IMR-90 (cell line): ENCODE measurements around the gene MAGI2. TPM values are rescaled to one million over a fixed set of nuclear protein-coding genes. Genes with fewer than 3 reads are reported as not detected.

Experiments
- ATAC-seq: fragments of 200-7000 bp; cut with Tn5 transposase; 2 replicates; pipeline ENCODE4 v1.9.1; 2020; ENCODE audit warnings: low read depth, mild to moderate bottlenecking, moderate library complexity
- BruUV-seq: library from RNA; stranded (reverse); fragments of 400-500 nt; replicated peaks from 2 replicates; lab custom pipeline; 2021; lab: Mats Ljungman, UMichigan
- CTCF ChIA-PET: fragments of 300-600 bp; formaldehyde crosslinking; extraction: SDS; loops from one replicate; lab custom pipeline; 2021; ENCODE audit warnings: antibody characterized with exemption; lab: Yijun Ruan, JAX
- POLR2A ChIA-PET: fragments of 300-600 bp; sonication (Branson Sonifier 250); formaldehyde crosslinking; loops from one replicate; lab custom pipeline; 2022; ENCODE audit warnings: antibody characterized with exemption; ENCODE audit not compliant: unreplicated experiment; lab: Charles Lee
- DNase-seq: peaks from one replicate; pipeline ENCODE4 v3.0.0; 2013
- H2AFZ ChIP-seq: replicated peaks from 2 replicates; pipeline ENCODE3; 2013; ENCODE audit warnings: low read length, mild to moderate bottlenecking; ENCODE audit not compliant: poor library complexity
- H2AK5ac ChIP-seq: 2 replicates; pipeline ENCODE4 v1.6.1; 2013; ENCODE audit warnings: low read depth, low read length, inconsistent platforms
- H2AK9ac ChIP-seq: replicated peaks from 2 replicates; pipeline ENCODE3; 2013; ENCODE audit warnings: mild to moderate bottlenecking, low read depth, low read length, moderate library complexity; ENCODE audit not compliant: poor library complexity
- H2BK120ac ChIP-seq: 2 replicates; pipeline ENCODE4 v1.6.1; 2013; ENCODE audit warnings: low read depth, low read length, inconsistent platforms
- H2BK15ac ChIP-seq: 3 replicates; pipeline ENCODE4 v1.6.1; 2013; ENCODE audit warnings: low read depth, low read length, inconsistent platforms
- H2BK20ac ChIP-seq: 2 replicates; pipeline ENCODE4 v1.6.1; 2013; ENCODE audit warnings: low read depth, mild to moderate bottlenecking, inconsistent platforms, low read length, moderate library complexity
- H2BK5ac ChIP-seq: 2 replicates; pipeline ENCODE4 v1.6.1; 2013; ENCODE audit warnings: mild to moderate bottlenecking, low read depth, low read length, inconsistent platforms; ENCODE audit not compliant: poor library complexity, severe bottlenecking
- H3K14ac ChIP-seq: replicated peaks from 2 replicates; pipeline ENCODE4 v1.6.1; 2013; ENCODE audit warnings: low read depth, low read length, inconsistent platforms
- H3K18ac ChIP-seq: 2 replicates; pipeline ENCODE4 v1.6.1; 2013; ENCODE audit warnings: low read depth, low read length, control low read depth
- H3K23ac ChIP-seq: 2 replicates; pipeline ENCODE4 v1.6.1; 2013; ENCODE audit warnings: low read depth, low read length, inconsistent platforms
- H3K27ac ChIP-seq: 2 replicates; pipeline ENCODE4 v1.5.1; 2013; ENCODE audit warnings: mild to moderate bottlenecking, control low read depth, low read length; ENCODE audit not compliant: insufficient read depth
- H3K27me3 ChIP-seq: 2 replicates; pipeline ENCODE4 v1.6.1; 2013; ENCODE audit warnings: low read length; ENCODE audit not compliant: control insufficient read depth, insufficient read depth
- H3K36me3 ChIP-seq: 2 replicates; pipeline ENCODE4 v1.6.1; 2013; ENCODE audit warnings: low read length, mixed read lengths; ENCODE audit not compliant: control insufficient read depth, insufficient read depth
- H3K4ac ChIP-seq: 2 replicates; pipeline ENCODE4 v1.6.1; 2013; ENCODE audit warnings: low read depth, low read length, inconsistent platforms
- H3K4me1 ChIP-seq: 2 replicates; pipeline ENCODE4 v1.6.1; 2013; ENCODE audit warnings: low read length, mixed read lengths; ENCODE audit not compliant: control insufficient read depth, insufficient read depth
- H3K4me2 ChIP-seq: 2 replicates; pipeline ENCODE4 v1.6.1; 2013; ENCODE audit warnings: low read depth, mild to moderate bottlenecking, control low read depth, low read length, moderate library complexity
- H3K4me3 ChIP-seq: 2 replicates; pipeline ENCODE4 v1.5.1; 2013; ENCODE audit warnings: low read depth, mild to moderate bottlenecking, control low read depth, low read length, moderate library complexity; ENCODE audit not compliant: insufficient read depth
- H3K56ac ChIP-seq: 2 replicates; pipeline ENCODE4 v1.6.1; 2013; ENCODE audit warnings: low read length, inconsistent platforms; ENCODE audit not compliant: insufficient read depth; ENCODE audit errors: extremely low read depth
- H3K79me1 ChIP-seq, 2 experiments: 2 replicates each; pipeline ENCODE4 v1.6.1; 2013; ENCODE audit warnings: low read length in 2 of 2, inconsistent platforms in 1 of 2, low read depth in 1 of 2
- H3K9ac ChIP-seq: 2 replicates; pipeline ENCODE4 v1.6.1; 2013; ENCODE audit warnings: low read depth, low read length, control low read depth
- H3K9me1 ChIP-seq: 2 replicates; pipeline ENCODE4 v1.6.1; 2013; ENCODE audit warnings: low read length, inconsistent platforms; ENCODE audit not compliant: insufficient read depth
- H3K9me3 ChIP-seq: 2 replicates; pipeline ENCODE4 v1.6.1; 2013; ENCODE audit warnings: low read length; ENCODE audit not compliant: control insufficient read depth, insufficient read depth
- H4K20me1 ChIP-seq: 2 replicates; pipeline ENCODE4 v1.6.1; 2013; ENCODE audit warnings: low read length, inconsistent platforms; ENCODE audit not compliant: insufficient read depth
- H4K5ac ChIP-seq: 2 replicates; pipeline ENCODE4 v1.6.1; 2013; ENCODE audit warnings: mild to moderate bottlenecking, low read depth, low read length, control low read depth
- H4K8ac ChIP-seq, 2 experiments: 2 replicates each; pipeline ENCODE4 v1.6.1; 2013; ENCODE audit warnings: low read depth in 2 of 2, low read length in 2 of 2, control low read depth in 1 of 2, inconsistent platforms in 1 of 2
- H4K91ac ChIP-seq: 2 replicates; pipeline ENCODE4 v1.6.1; 2013; ENCODE audit warnings: low read depth, low read length, inconsistent platforms; ENCODE audit not compliant: insufficient read depth
- CEBPB ChIP-seq: IDR thresholded peaks from 2 replicates; pipeline ENCODE4 v1.6.1; 2012; ENCODE audit warnings: low read depth, low read length, improper control_type of control experiment
- WGBS, 2 experiments: methylation state at CpG; one replicate each; pipeline versions ENCODE4 v1.1.5 to v1.1.7; 2013; ENCODE audit warnings: missing lambda C conversion rate in 2 of 2; ENCODE audit not compliant: insufficient read length in 1 of 2; ENCODE audit errors: extremely low coverage in 2 of 2; 5-methylcytosine and 5-hydroxymethylcytosine counted together
- dilution Hi-C: fragments of 300-500 bp; cut with HindIII; formaldehyde crosslinking; loops from one replicate; pipeline ENCODE4 v1.14.3; 2018; ENCODE audit warnings: low sequenced_read_pairs; ENCODE audit not compliant: unreplicated experiment
- in situ Hi-C: fragments of 300-500 bp; cut with MboI; formaldehyde crosslinking; loops from 3 replicates; pipeline ENCODE4 v1.14.3; 2019; ENCODE audit warnings: low sequenced_read_pairs, inconsistent platforms, mixed read lengths
- intact Hi-C: fragments of 100-400 bp; cut with micrococcal nuclease; formaldehyde crosslinking; loops from 2 replicates; pipeline ENCODE4 v1.10.0; 2022
- polyA plus RNA-seq, 3 experiments: library from polyadenylated mRNA; depleted of rRNA; stranded (reverse); fragments of >200 nt; gene quantifications; 2 replicates each; pipeline ENCODE4 v1.2.3, GENCODE V29; 2012; ENCODE audit warnings: low replicate concordance in 1 of 3
- total RNA-seq: library from RNA; depleted of rRNA; stranded (reverse); fragments of >200 nt; gene quantifications from 2 replicates; pipeline ENCODE4 v1.2.3, GENCODE V29; 2012

MAGI2 gene
- total and polyA plus RNA-seq, 2 of the 4 experiments (the other 2 are of a cell fraction): 2.5 to 17.9 TPM

DNA sequence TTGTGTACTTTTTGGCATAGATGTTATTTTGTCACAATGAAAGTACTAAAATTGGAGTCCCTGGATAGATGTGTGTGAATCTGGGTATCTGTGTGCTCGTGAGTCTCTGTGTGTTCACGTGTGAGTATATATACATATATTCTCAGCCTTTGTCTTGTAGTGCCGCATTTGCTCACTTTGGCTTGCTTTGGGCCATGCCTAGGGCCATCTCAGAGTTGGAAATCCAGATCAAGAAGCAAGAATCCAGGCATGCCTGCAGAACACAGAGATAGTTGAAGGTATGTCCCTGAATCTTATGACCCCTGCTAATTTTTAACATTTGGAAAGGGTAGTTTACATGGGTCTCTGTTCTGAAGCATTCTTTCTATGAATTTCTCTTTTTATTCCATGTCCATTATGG is 1446.2 kb downstream of the MAGI2 start:
- intact Hi-C loops (no loop called here), dilution Hi-C loops (no loop called here), in situ Hi-C loops (no loop called here)
- Histone ChIP-seq H4K91ac (no peak overlapping the region), H3K9me1 (no peaks in the 10 kb centered on the region), H3K4ac (no peak overlapping the region), H3K36me3 (no peaks in the 10 kb centered on the region), H2BK20ac (no peak overlapping the region), H3K14ac (no peak overlapping the region), H2BK120ac (no peak overlapping the region), H2AFZ (no peak overlapping the region), H3K4me1 (no peaks in the 10 kb centered on the region), H2BK5ac (no peak overlapping the region), H2AK5ac (no peak overlapping the region), H4K5ac (no peak overlapping the region), H3K27ac (no peak overlapping the region), H3K9ac (no peak overlapping the region), H3K23ac (no peak overlapping the region), H4K8ac (no peak overlapping the region), H3K18ac (no peak overlapping the region), H2BK15ac (no peak overlapping the region), H3K79me1 (no peaks in the 10 kb centered on the region), H4K20me1 (no peaks in the 10 kb centered on the region), H2AK9ac (no peak overlapping the region), H3K27me3 (no peaks in the 10 kb centered on the region), H3K4me2 (no peak overlapping the region), H3K56ac (no peak overlapping the region), H3K4me3 (no peak overlapping the region), H3K9me3 (0 out of 2 replicates have a peak, but pooled peaks cover 1% of the 10 kb centered on the region)
- no peak for TF ChIP-seq CEBPB
- DNase-seq: no peak
- BruUV-seq: no TSS peak
- ChIA-PET CTCF (no interaction called here), POLR2A (no interaction called here)
- WGBS, 2 experiments: no CpG with 5 or more reads among the region's 3 CpGs
- no peak for ATAC-seq
